Karpas-422 (cell line): Measurements from ENCODE around the gene EXOSC7. TPM values are rescaled to one million over a fixed set of nuclear protein-coding genes. Genes with fewer than 3 reads are reported as not detected.
A peak's percentile ranks its signal among the peaks of the same experiment; 100 is the strongest.
"Not testable (repeated sequence)": the region's sequence is repeated elsewhere in the genome, so short reads cannot be mapped to it uniquely, and the experiment has no call there.

Experiments used
- DNase-seq: peaks from one replicate; pipeline ENCODE4 v3.0.0-alpha.2; 2015
- H2AFZ ChIP-seq: fragments of 200-600 bp; sonication (generic); 2 replicates; pipeline ENCODE4 v1.6.1; 2014; ENCODE audit warnings: antibody characterized with exemption, low read length, mixed read lengths
- H3K27ac ChIP-seq: fragments of 200-600 bp; sonication (generic); 2 replicates; pipeline ENCODE4 v1.5.1; 2014; ENCODE audit warnings: mild to moderate bottlenecking, low read length, moderate library complexity
- H3K27me3 ChIP-seq: fragments of 200-600 bp; sonication (generic); 2 replicates; pipeline ENCODE4 v1.6.1; 2014; ENCODE audit warnings: low read length, mixed read lengths
- H3K36me3 ChIP-seq: fragments of 200-600 bp; sonication (generic); 2 replicates; pipeline ENCODE4 v1.6.1; 2014; ENCODE audit warnings: low read length, mixed read lengths; ENCODE audit not compliant: insufficient read depth
- H3K4me1 ChIP-seq: fragments of 200-600 bp; sonication (generic); 2 replicates; pipeline ENCODE4 v1.6.1; 2014; ENCODE audit warnings: mild to moderate bottlenecking, low read length, mixed read lengths
- H3K4me2 ChIP-seq: fragments of 200-600 bp; sonication (generic); 2 replicates; pipeline ENCODE4 v1.6.1; 2014; ENCODE audit warnings: low read length, low read depth, mild to moderate bottlenecking; ENCODE audit not compliant: poor library complexity, severe bottlenecking
- H3K4me3 ChIP-seq: fragments of 200-600 bp; sonication (generic); 2 replicates; pipeline ENCODE4 v1.5.1; 2014; ENCODE audit warnings: mild to moderate bottlenecking, antibody characterized with exemption, low read length, mixed read lengths
- H3K79me2 ChIP-seq: fragments of 200-600 bp; sonication (generic); 2 replicates; pipeline ENCODE4 v1.6.1; 2014; ENCODE audit warnings: mild to moderate bottlenecking, low read length, mixed read lengths
- H3K9ac ChIP-seq: fragments of 200-600 bp; sonication (generic); 2 replicates; pipeline ENCODE4 v1.6.0; 2014; ENCODE audit warnings: low read length
- H3K9me2 ChIP-seq: fragments of 200-600 bp; sonication (generic), shearing (Covaris generic); replicated peaks from 2 replicates; pipeline ENCODE4 v1.6.0; 2014; ENCODE audit warnings: mild to moderate bottlenecking, low read length, moderate library complexity; ENCODE audit not compliant: insufficient read depth
- H3K9me3 ChIP-seq: fragments of 300-700, 200-600 bp; sonication (generic); 2 replicates; pipeline ENCODE4 v1.6.1; 2014; ENCODE audit warnings: low read length, mixed read lengths
- H4K20me1 ChIP-seq: fragments of 200-600 bp; sonication (generic); 2 replicates; pipeline ENCODE4 v1.6.1; 2014; ENCODE audit warnings: mild to moderate bottlenecking, antibody characterized with exemption, low read length, low read depth; ENCODE audit not compliant: insufficient read depth
- total RNA-seq: library from RNA; depleted of rRNA; stranded (reverse); fragments of >200 nt; shearing (Covaris generic); gene quantifications from 2 replicates; pipeline ENCODE4 v1.2.3, GENCODE V29; 2014; ENCODE audit warnings: low replicate concordance

Gene EXOSC7
- total RNA-seq, 1 experiment from 2014 or later: 67.1 TPM

DNA sequence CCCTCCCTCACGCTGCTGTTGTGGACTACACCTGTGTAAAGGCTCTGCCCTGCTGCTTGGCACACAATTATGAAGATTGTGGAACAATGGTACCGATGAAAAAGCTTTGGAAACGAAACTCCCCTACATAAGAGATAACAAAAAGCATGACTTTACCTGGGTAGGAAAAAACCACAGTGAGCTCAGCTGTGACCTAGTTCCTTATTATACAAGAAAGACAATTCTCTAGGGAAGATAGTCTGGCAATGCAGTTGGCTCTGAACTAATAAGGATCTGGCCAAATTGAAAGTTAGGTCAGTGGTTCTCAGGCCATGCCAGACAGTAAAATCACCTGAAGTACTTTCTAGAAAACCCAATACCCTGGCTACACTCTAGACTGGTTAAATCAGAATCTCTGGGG lies 66.1 kb downstream of the EXOSC7 start:
- Histone ChIP-seq H3K4me1 (peaks cover 23% of the 10 kb centered on the region), H3K4me2 (no peak overlapping the region), H3K79me2 (no peaks in the 10 kb centered on the region), H3K27ac (no peak overlapping the region), H3K27me3 (no peaks in the 10 kb centered on the region), H2AFZ (no peak overlapping the region), H3K9me3 (no peaks in the 10 kb centered on the region), H3K4me3 (no peak overlapping the region), H3K9me2 (no peaks in the 10 kb centered on the region), H4K20me1 (no peaks in the 10 kb centered on the region), H3K9ac (no peak overlapping the region), H3K36me3 (no peaks in the 10 kb centered on the region)
- DNase-seq: peak; percentile 59

DNA sequence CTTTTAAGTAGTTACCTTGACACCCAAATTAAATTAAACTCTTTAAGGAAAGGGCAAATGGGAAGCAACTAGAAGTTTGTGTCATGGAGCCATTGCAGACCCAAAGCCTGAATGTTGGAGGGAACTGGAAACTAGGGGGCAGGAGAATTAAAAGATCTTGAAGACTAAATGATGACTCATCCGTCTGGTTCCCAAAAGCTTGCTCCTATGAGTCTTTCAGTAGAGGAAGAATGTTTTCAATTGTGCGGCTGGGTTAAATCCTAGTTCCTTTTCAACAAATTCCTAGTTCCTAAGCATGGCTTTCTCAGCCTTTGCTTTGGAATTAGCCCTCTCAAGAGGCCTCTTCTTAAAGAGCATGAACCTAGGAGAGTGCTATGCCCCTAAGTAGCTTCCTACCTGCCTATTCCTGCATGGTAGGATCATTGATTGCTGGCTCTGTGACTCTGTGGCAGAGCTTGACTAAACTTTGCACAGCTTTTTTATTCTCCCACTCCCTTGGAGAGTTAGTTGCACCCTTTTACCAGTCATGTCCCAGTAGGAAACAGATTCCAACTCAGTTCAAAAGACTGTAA lies 67.8 kb downstream of the EXOSC7 start:
- H2AFZ ChIP-seq: no peak overlapping the region

DNA sequence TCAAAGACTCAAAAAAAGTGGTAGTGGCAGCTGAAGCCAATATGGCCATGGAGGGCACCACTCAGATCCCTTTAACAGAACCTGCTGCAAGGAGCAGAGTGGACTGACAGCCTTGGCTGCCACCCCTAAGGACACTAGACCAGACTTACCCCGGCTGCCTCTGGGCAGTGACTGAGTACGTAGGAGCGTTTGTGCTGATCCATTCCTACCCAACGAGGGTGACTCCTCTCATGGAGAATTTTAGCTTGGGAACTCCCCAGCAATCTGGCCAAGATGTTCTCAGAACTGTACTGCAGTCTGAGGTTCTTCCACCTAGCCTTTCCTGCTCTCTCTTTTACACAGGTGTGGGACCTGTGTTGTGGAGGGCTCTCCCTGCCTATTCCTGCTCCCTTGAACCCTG lies 72.2 kb downstream of the EXOSC7 start:
- no peaks in the 10 kb centered on the region for H3K4me1 ChIP-seq
- H4K20me1 ChIP-seq: no peaks in the 10 kb centered on the region
- H3K36me3 ChIP-seq: no peaks in the 10 kb centered on the region
- H3K9me3 ChIP-seq: no peaks in the 10 kb centered on the region
- no peak overlapping the region for H2AFZ ChIP-seq
- H3K9me2 ChIP-seq: no peaks in the 10 kb centered on the region
- H3K4me3 ChIP-seq: no peak overlapping the region
- no peaks in the 10 kb centered on the region for H3K79me2 ChIP-seq
- no peak overlapping the region for H3K27ac ChIP-seq
- no peaks in the 10 kb centered on the region for H3K27me3 ChIP-seq
- no peak overlapping the region for H3K9ac ChIP-seq
- DNase-seq: peak; percentile 34
- H3K4me2 ChIP-seq: no peak overlapping the region

More for the DNA sequence above, 67.8 kb downstream of the EXOSC7 start:
- Histone ChIP-seq H3K9me3 (no peaks in the 10 kb centered on the region), H3K27ac (no peak overlapping the region), H3K9ac (no peak overlapping the region), H3K27me3 (no peaks in the 10 kb centered on the region), H4K20me1 (no peaks in the 10 kb centered on the region), H3K36me3 (no peaks in the 10 kb centered on the region), H3K4me1 (peaks cover 22% of the 10 kb centered on the region), H3K79me2 (no peaks in the 10 kb centered on the region), H3K9me2 (no peaks in the 10 kb centered on the region), H3K4me2 (no peak overlapping the region), H3K4me3 (no peak overlapping the region)
- DNase-seq: no peak

DNA sequence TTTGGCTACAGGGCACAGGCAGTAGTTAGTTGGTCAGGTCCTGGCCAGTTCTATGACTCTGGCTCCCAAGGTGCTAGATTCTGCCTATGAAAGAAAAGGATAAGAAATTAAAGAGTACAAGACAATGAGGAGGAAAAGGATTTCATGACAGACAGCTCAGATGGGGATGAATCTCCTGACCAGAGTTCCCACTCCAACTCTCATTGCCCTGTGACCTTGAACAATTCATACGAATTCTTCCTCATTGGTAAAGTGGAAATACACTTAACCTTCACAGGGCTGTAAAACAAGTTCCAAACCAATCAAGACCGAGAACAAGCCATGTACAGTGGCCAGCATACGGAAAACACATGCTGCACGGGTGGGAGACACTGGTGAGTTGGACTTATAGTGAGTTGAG lies 73.8 kb downstream of the EXOSC7 start:
- Histone ChIP-seq H3K27ac (no peak overlapping the region), H3K9me2 (no peaks in the 10 kb centered on the region), H3K79me2 (no peaks in the 10 kb centered on the region), H3K9me3 (no peaks in the 10 kb centered on the region), H3K4me3 (no peak overlapping the region), H3K4me2 (no peak overlapping the region), H3K36me3 (no peaks in the 10 kb centered on the region), H3K27me3 (no peaks in the 10 kb centered on the region), H3K4me1 (no peaks in the 10 kb centered on the region), H4K20me1 (no peaks in the 10 kb centered on the region), H2AFZ (no peak overlapping the region), H3K9ac (no peak overlapping the region)
- peak; percentile 35 for DNase-seq

DNA sequence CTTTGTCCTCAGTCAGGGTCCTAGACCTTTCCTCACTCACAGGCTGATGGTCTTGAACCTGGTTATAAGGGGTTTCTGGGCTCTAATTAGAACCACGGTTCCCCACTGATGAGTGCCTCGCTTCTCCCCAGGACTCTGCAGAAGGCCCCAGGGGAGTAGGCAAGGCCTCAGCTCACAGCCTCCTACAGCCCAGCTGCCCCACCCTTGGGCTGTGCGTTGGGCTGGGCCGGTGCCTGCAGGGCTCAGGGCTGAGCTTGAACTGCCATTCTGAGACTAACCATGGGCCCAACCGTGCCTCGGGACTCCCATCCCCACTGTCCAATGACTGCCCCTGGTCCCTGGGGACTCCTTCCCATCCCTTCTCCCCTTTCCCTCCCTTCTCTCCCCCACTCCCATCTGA lies 75.6 kb downstream of the EXOSC7 start:
- H3K4me3 ChIP-seq: no peak overlapping the region
- no peaks in the 10 kb centered on the region for H3K79me2 ChIP-seq
- H3K4me1 ChIP-seq: peaks cover 5% of the 10 kb centered on the region; the same call in 1 of the 2 replicates
- no peaks in the 10 kb centered on the region for H3K9me2 ChIP-seq
- H2AFZ ChIP-seq: no peak overlapping the region
- H3K4me2 ChIP-seq: no peak overlapping the region
- H4K20me1 ChIP-seq: no peaks in the 10 kb centered on the region
- H3K9ac ChIP-seq: no peak overlapping the region
- no peaks in the 10 kb centered on the region for H3K9me3 ChIP-seq
- peak; percentile 27 for DNase-seq
- no peak overlapping the region for H3K27ac ChIP-seq
- H3K36me3 ChIP-seq: no peaks in the 10 kb centered on the region
- no peaks in the 10 kb centered on the region for H3K27me3 ChIP-seq

DNA sequence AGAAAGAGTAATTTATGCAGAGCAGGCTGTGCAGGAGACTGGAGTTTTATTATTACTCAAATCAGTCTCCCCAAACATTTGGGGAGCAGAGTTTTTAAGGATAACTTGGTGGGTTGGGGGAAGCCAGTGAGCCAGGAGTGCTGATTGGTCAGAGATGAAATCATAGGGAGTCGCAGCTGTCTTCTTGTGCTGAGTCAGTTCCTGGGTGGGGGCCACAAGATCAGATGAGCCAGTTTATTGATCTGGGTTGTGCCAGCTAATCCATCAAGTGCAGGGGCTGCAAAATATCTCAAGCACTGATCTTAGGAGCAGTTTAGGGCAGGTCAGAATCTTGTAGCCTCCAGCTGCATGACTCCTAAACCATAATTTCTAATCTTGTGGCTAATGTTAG lies 77.8 kb downstream of the EXOSC7 start:
- not testable (repeated sequence) for H4K20me1 ChIP-seq, H3K9me3 ChIP-seq, H3K36me3 ChIP-seq, H3K4me3 ChIP-seq, H3K4me1 ChIP-seq, H3K27me3 ChIP-seq, H3K9ac ChIP-seq, H3K79me2 ChIP-seq, DNase-seq, H3K4me2 ChIP-seq, H2AFZ ChIP-seq, H3K27ac ChIP-seq, H3K9me2 ChIP-seq

DNA sequence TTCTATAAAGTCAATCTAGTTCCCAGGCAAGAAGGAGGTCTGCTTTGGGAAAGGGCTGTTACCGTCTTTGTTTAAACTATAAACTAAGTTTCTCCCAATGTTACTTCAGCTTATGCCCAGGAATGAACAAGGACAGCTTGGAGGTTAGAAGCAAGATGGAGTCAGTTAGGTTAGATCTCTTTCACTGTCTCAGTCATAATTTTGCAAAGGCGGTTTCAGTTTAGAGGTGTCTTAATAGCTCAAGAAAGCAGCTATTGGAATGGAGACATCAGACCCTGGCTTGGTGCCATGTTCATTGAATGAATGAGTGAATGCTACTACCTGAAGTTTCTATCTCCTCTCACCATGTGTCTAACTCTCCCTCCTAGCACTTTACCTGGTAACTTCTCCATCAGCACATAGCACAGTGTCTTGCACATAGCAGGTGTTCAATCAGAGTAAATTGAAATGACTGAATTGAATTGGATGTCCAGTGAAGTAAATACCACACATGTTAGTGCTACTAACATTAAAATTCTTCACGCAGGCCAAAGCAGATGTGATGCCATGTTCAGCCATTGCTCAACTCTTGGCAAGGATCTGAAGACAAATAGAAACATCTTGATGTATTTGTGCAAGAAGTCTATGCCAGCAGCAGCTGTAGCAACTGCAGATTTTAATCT lies 78.3 kb downstream of the EXOSC7 start:
- H2AFZ ChIP-seq: no peak overlapping the region
- H3K36me3 ChIP-seq: no peaks in the 10 kb centered on the region
- no peak overlapping the region for H3K4me2 ChIP-seq
- H3K9me3 ChIP-seq: no peaks in the 10 kb centered on the region
- H3K27me3 ChIP-seq: no peaks in the 10 kb centered on the region
- no peak overlapping the region for H3K4me3 ChIP-seq
- no peaks in the 10 kb centered on the region for H4K20me1 ChIP-seq
- H3K27ac ChIP-seq: no peak overlapping the region
- H3K9ac ChIP-seq: no peak overlapping the region
- no peaks in the 10 kb centered on the region for H3K79me2 ChIP-seq
- DNase-seq: peak; percentile 19
- H3K4me1 ChIP-seq: peaks cover 5% of the 10 kb centered on the region; the same call in 1 of the 2 replicates
- no peaks in the 10 kb centered on the region for H3K9me2 ChIP-seq

DNA sequence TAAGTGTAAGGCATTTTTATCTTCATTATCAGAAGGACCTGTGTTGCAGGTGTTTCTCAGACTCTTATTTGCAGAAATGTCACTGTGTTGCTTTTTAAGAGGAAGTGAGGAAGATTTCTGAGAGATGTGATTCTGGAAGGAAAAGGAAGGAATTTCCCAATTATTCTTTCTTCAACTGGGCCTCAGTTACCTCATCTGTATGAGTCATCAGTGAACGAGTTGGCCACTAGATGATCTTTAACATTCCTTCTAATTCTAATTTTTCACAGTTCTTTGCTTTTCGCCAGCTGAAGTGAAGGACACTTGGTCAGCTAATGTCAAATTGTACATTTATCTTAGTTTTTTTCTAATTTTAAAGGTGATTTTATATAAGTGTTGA lies 79.0 kb downstream of the EXOSC7 start:
- Histone ChIP-seq H3K4me3 (no peak overlapping the region), H3K4me2 (no peak overlapping the region), H3K9ac (no peak overlapping the region)

More for the DNA sequence above, 79.0 kb downstream of the EXOSC7 start:
- no peak overlapping the region for H3K27ac ChIP-seq
- H3K9me3 ChIP-seq: no peaks in the 10 kb centered on the region
- no peaks in the 10 kb centered on the region for H3K36me3 ChIP-seq
- H3K27me3 ChIP-seq: no peaks in the 10 kb centered on the region
- H4K20me1 ChIP-seq: no peaks in the 10 kb centered on the region
- H3K4me1 ChIP-seq: peaks cover 5% of the 10 kb centered on the region; the same call in 1 of the 2 replicates
- H3K9me2 ChIP-seq: no peaks in the 10 kb centered on the region
- DNase-seq: peak; percentile 11
- no peaks in the 10 kb centered on the region for H3K79me2 ChIP-seq
- H2AFZ ChIP-seq: no peak overlapping the region
